NCI-H187 treated with DMSO at 0.1 percent for 48 hours (cell line): ENCODE measurements around the gene PKIB.

ENCODE experiments used
- DNase-seq: peaks from one replicate; lab custom pipeline; 2025; lab: John Stamatoyannopoulos, UW

The PKIB gene

GRCh38 chr6:122669418-122669817, 59.2 kb downstream of the PKIB start:
- no peak for DNase-seq

DNA sequence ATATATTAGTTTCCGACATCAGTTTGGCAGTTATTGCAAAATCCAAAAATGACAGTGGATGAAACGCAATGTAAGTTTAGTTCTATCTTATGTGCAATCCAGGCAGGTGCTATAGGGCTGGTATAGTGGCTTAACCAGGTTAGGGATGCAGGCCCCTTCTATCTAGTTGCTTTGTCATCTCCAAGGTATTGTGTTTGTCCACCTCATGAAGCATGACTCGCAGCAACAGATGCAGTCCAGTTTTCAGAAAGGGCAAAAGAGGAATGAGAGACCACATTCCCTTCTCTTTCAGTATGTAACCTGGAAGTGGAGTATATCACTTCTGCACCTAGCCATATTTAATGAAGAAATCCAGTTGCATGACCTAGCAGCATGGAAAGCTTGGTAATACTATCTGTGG, 59.7 kb downstream of the PKIB start:
- DNase-seq = no peak

- no peak for DNase-seq
These were observed 61.0 kb downstream of the PKIB start for GRCh38 chr6:122671251-122671650.

GRCh38 chr6:122673343-122673961, 63.2 kb downstream of the PKIB start:
- DNase-seq = no peak

- DNase-seq = no peak
These were observed 65.9 kb downstream of the PKIB start for GRCh38 chr6:122676146-122676545.

DNA sequence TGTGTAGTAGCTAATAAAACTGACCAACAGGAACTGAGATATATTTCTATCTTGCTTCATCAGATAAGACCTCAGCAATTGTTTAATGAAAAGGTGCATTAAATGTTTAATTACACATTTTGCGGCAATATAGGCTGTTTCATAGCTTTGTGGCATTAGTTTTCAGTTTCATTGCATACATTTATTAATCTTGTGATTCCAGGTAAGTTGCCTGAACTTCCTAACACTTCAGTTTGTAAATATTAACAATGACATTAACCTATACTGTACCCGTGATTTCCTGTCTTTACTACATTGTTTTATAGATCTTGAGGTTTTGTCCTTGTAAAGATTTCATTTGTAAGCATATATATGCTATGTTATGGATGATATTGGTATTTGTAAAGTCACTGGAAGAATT, 66.5 kb downstream of the PKIB start:
- DNase-seq = no peak

GRCh38 chr6:122677406-122677805, 67.2 kb downstream of the PKIB start:
- DNase-seq = no peak

GRCh38 chr6:122678841-122679240, 68.6 kb downstream of the PKIB start:
- no peak for DNase-seq

DNA sequence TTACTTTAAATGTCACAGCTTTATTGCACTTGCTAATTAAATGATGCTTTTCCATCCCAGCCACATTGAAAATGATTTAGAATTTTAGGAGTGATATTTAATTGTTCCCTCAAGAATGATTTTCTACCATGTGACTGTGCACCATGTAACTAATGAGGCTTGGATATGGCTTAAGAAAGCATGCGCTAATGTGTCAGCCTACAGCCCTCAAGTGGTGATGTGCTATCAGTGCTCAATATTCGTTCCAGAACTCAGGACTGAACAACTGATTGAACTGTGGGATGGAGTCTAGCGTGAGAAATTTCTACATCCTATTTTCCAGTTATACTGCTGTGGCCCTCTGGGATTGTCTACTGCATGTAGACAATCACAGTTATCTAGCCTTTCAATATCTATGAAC, 71.5 kb downstream of the PKIB start:
- no peak for DNase-seq

- no peak for DNase-seq
These were observed 73.9 kb downstream of the PKIB start for GRCh38 chr6:122683989-122684651.

GRCh38 chr6:122692175-122692598, 82.0 kb downstream of the PKIB start:
- no peak for DNase-seq

DNA sequence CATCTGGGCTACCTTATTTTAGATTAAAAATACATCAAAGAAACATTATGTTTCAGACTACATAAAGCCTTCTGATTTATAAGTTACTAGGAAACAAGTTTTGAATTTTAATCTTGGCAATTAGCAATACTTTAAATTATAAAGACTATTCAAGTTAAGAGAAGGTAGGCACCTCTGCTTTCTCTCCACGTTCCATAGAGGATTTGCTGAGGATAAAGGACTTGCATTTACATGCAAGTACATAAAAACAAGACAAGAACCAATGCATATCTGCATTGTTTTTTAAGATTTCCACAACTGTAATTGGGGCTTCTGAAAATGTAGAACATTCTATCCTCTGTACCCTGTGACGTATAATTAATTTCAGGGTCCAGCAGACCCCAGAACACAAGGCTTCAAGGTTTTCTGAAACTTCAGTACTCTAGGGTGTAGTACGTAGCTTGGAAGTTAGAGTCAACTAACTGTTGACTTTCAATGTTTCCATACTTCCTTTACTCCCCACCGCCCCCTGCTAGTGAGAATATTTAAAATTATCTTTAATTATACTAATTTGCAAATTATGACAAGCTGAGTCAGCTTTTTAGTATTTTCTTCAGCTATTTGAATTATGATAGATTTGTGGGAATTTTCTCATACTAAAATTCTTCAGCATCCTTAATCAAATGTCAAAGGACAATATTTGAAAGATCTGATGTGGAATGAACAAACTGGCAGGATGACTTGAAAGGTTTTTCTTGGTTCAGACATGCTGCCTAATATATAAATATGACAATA, 82.8 kb downstream of the PKIB start:
- DNase-seq = no peak

GRCh38 chr6:122694075-122694474, 83.9 kb downstream of the PKIB start:
- DNase-seq = no peak

DNA sequence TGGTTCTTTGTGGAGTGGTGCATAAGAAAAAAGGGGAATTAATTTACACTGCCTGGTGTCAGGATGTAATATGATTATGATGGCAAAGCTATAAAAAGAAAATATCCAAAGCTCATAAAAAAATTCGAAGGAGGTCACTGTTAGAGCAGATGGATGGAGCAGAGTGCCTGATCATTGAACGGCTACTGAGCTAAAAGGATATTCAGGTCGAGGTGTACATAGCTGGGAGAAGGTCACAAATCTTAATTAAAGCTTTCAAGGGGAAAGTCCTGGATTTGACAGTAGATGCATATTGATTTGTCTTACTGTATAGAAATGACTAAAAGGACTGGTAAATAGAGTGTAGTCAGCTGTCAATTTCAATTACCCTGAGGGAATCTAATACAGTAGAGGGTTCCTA, 84.4 kb downstream of the PKIB start:
- no peak for DNase-seq

- DNase-seq = no peak
These were observed 85.0 kb downstream of the PKIB start for GRCh38 chr6:122695188-122695587.

- DNase-seq = no peak
These were observed 85.9 kb downstream of the PKIB start for GRCh38 chr6:122696079-122696478.

DNA sequence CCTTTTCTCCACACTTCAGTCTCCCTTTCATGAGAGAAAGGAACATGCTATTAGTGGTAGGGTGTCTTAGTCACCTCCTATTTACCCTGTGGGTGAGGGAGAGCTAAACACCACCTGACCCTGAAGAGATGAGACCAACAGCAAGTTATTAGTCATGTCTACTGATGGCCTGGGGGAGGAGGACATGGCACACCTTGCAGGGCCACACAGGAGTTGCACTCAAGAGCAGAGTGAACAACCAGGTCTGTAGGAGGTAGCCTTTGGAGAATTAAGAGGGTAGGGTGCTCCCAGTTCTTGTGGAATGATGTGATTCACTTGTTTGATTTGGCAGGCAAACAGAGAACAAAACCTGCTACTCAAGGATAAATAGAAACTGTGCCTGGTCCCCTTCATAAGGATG, 86.6 kb downstream of the PKIB start:
- no peak for DNase-seq

GRCh38 chr6:122697458-122697857, 87.3 kb downstream of the PKIB start:
- no peak for DNase-seq

GRCh38 chr6:122701666-122702065, 91.5 kb downstream of the PKIB start:
- DNase-seq = no peak

DNA sequence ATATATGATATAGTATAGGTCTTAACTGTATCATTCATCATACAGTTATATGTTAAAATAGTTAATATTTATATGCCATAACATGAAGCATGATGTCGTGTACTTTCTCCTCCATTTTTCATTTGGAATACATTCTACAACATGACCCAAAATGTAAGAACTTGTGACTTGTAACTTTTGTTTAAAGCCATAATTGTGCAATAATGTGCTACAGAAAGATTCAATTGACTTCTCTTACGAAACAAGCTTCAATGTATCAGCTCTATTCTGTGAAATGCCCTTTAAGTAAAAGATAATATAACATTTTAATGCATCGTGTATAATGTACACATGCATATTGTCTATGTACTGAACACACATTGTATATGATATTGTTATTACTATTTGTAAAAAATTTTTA, 92.6 kb downstream of the PKIB start:
- DNase-seq = no peak

DNA sequence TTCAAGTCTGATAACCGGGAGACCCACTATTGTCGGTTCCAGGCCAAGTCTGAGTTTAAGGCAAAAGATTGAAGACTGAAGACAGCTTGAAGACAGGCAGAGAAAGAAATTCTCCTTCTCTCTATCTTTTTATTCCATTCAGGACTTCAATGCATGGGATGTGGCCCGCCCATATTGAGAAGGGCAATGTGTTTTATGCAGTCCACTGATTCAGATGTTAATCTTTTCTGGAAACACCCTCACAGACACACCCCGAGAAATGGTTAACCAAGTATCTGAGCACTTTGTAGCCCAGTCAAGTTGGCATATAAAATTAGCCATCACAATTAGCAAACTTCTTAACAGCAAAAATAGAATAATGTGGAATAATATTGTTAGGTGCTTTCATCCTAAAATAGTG, 93.9 kb downstream of the PKIB start:
- DNase-seq = no peak

GRCh38 chr6:122709922-122710512, 99.8 kb downstream of the PKIB start:
- no peak for DNase-seq
